Hematopoietic multipotent progenitor cell treated with erythropoietin and hydrocortisone succinate and interleukin-3 and kit ligand, for 6 days (in vitro differentiated cells): ENCODE results near the gene ARPP21.
"Not testable (repeated sequence)": the region's sequence is repeated elsewhere in the genome, so short reads cannot be mapped to it uniquely, and the experiment has no call there.

ENCODE experiments used
- DNase-seq: peaks from one replicate; pipeline ENCODE4 v3.0.0-alpha.2; 2015

The ARPP21 gene

DNA sequence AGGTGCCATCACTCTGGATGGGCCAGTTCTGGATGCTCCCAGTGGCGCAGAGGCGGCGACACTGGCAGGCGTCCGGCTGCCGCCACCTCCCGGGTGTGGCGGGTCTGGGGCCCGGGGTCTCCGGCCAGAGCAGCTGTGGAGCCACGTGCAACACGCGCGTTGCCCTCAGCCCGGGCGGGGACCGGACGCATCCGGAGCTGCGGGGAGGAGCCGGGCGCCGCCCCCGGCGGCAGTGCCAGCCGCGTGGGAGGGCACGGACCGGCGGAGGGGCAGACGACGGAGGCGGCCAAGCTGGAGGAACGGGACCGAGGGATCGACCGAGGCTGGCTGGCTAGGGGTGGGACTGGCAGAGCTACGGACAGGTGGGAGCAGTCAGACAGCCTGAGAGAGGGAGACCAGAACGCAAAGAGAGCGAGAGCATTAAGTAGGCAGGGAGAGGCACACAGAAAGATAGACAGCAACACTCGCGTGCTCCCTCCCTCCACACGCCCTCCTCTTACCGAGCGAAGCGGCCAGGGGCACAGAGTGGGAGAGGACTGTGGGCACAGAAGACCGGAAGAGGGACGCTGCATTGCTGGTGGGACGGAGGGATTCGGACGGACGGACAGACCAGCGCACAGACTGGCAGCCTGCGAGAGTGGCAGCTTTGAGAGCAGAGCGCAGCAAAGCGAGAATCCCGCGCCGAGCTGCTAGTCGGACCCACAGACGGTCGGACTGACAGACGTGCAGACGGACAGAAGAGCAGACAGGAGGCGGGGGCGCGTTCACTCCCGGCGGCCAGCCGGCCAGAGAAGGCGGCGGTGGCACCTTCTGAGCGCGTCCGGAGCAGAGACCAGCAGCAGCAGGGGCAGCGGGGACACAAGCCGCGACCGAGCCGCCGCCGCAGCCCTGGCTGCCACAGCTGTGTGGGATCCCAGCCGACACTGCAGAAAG is at the start of gene ARPP21:
TSS of gene ARPP21 (plus strand) at position 272 of the 933 bp plus-strand sequence. CDS start 42,227 bp downstream, outside the sequence.
- DNase-seq = peak; percentile 60

DNA sequence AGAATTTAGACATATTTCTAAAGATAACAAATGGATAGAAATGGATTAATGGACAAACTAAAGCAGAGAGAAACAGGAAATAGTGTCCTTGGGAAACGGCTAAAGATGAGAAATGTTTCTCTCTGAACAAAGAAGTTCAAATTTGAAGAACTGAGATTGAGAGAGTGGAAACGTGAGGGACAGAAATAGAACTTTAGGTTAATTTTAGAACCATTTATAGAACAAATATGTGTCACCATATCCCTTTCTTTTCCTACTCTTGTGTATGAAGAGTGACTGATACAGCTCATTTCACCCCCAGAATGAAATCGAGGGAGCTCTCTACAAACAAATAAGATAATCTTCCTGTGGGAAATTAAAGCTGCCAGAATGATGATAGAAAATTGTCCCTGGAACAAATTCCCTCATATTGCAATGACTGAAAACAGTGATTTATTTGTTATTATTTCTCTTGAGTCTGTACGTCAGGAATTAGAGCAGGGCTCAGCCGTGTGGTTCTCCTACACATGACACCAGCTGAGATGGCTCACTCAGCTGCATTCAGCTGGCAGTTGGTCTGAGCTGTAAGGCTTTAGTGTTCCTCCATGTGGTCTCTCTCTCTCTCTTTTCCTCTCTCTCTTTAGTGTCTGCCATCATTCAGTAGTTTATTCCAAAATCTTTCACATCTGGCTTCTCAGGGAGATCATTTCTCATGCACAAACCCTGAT is 46.6 kb upstream of the ARPP21 start:
- no peak for DNase-seq

DNA sequence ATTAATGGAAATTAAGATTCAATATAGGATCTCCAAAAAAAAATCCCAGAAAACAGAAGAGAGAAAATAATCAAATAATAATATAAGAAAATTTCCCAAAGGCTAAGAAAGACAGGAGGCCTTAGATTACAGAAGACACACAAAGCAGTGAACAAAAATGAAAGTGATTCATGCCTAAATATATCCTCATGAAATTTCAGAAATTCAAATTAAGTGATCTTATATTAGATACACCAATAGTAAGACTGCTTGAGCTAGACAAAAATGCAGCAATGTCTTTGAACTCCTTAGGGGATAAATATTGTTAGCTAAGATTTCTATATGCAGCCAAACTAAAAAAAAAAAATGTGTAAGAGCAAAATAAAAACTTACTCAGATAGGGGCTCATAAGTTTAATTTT is 44.6 kb upstream of the ARPP21 start:
- DNase-seq = no peak

DNA sequence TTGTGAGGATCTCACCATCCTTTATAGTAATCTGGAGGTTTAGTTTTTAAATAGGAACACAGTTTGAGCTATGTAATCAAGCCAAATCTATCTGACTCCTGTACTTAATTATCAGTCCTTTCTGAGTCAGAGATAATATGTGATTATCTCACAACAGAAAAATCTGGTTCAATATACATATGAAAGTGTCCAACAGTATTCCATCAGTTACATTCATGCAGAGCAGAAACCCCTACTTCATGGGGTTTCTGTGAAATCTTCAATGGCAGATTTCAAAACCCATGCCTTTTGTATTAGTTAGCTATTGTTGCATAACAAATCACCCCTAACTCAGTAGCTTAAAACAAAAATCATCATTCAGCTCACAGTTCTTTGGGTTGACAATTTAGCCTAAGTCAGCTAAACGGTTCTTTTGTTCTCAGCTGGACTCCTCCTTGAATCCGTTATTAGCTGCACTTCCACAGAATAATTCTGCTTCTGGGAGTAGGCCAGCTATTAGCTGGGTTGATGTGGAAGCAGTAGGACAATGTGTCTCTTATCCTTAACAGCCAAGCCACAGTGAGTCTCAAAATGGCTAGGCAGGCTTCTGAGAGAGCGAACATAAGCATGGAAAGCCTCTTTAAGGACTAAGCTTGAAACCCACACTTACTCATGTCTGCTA is 42.9 kb upstream of the ARPP21 start:
- DNase-seq = no peak

DNA sequence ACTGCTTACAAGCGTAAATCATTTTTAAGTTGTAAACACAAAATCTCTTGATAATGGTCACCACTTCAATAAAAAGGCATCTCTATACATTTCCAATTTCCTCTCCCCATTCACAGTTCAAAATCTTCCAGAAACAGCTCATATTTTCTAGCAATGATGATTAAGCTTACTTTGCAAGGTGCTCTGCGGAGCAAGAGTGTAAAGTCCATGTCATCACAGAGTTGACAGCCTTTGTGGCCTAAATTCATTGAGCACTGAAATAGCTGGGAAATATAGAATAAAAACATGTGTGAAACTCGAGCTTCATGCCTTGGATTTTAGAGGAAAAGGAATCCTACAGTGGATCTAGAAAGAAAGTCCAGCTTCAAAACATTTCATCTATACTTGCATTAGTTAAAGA is 41.8 kb upstream of the ARPP21 start:
- DNase-seq = no peak

DNA sequence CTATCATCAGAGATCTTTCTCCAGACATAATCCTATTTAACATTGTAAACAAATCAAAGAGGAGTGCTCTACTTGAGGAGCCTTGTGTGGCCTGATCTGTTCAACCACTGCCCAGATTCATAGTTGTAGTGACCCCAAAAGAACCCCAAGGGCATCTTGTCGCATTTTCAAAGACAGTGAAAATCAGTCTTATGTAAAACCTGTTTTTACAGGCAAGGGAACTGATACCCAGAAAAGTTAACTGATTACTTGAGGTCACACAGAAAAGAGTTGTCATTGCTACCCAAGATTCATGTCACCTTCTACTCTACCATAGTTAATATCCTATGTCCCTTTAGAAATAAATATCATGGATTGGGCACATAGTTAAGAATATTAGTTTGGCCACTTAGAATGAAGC is 40.5 kb upstream of the ARPP21 start:
- DNase-seq = no peak

DNA sequence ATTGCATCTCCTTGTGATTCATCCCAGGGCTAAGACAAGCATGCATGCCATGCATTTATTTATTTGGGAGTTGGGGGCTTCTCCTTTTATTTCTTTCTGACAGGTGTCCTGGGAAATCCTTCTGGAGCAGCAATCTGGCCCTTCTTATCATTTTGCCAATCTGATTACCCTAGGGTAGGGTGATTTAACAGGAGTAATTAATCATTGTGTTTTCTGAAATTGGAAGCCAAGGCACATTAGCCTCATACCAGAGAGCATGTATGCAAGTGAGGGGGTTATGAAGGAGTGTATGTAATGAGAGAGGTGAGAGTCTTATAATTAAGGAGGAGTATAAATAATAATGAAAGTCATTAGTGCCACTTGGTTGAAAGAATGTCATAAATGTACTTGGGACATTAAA is 37.4 kb upstream of the ARPP21 start:
- DNase-seq = no peak

DNA sequence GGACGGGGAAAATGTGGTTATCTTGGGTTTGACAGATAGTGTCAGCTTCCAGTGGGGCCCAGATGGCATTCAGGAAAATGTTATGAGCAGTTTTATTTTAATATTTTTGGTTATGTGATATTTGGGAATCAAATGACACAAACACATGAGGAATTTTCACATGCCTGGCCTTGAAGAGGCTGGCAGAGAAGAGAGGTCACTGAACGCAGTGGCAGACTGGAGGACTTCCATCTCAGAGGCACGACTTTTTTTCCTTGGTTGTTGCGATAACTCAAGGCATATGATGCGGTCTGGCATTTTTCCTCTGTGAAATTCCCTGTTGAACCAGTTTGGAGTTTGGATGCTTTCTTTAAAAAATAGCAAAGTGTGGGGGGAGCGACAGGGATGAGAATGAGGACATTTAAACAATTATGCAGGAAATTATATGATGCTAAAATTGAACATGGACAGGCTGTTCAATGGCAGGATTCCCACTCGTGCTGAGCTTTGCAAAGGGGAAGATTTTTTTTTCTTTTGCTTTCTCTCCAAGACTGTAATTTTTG is 36.9 kb upstream of the ARPP21 start:
- no peak for DNase-seq

DNA sequence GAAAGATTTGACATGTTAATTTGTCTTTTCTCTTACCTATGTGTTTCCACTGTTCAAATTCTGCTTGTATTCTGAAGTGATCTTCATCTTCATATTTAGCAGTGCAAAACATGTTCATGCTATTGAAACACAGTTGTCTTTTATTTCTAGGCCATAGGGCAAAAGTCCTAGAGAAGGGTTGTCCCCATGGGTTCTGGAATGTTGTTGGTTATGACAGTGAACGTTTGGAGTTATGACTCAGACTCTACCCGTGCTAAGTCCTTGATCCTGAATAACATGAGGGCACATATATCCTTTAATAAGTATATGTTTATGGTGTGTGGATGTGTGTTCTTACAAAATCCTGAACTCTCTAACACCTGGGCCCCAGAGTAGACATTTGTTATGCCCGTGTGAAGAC is 23.0 kb upstream of the ARPP21 start:
- DNase-seq = no peak

DNA sequence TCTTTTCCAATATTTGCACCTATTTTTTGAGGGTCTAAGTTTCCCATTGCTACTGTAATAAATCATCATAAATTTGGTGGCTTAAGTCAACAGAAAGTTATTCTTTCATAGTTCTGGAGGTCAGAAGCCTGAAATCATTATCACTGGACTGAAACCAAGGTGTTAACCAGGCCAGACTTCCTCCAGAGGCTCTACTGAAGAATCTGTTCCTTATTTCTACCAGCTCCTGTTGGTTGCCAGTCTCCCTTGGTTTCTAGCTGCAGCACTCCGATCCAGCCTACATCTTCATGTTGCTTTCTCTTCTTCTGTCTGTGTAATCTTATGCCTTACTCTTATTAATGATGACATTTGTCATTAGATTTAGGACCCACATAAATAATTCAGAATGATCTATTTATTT is 22.0 kb upstream of the ARPP21 start:
- no peak for DNase-seq

DNA sequence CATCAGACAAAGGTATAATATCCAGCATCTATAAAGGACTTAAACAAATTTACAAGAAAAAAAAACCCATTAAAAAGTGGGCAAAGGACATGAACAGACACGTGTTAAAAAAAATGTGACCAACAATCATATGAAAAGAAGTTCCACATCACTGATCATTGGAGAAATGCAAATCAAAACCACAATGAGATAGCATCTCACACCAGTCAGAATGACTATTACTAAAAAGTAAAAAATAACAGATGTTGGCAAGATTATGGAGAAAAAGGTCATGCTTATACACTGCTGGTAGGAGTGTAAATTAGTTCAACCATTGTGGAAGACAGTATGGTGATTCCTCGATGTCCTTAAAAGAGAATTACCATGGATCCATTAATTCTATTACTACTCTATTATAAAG is 19.1 kb upstream of the ARPP21 start:
- DNase-seq = not testable (repeated sequence)

DNA sequence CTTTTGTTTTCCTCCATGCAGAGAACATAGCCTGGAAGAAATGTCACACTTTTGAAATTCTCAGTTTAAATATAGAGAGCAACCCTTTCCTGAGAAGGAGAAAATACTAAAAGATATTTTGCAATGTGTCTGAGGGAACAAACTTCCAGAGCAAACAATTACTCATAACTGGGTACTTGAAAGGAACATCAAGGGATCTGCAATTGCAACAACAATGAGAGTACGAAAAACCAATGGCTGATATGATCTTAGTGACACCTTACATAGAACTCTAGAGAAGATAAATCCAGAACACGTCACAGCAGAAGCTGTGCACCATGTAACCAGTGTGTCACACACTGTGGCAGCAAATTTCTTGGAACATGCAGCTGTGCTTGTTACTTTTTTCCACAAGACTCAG is 14.6 kb upstream of the ARPP21 start:
- no peak for DNase-seq

DNA sequence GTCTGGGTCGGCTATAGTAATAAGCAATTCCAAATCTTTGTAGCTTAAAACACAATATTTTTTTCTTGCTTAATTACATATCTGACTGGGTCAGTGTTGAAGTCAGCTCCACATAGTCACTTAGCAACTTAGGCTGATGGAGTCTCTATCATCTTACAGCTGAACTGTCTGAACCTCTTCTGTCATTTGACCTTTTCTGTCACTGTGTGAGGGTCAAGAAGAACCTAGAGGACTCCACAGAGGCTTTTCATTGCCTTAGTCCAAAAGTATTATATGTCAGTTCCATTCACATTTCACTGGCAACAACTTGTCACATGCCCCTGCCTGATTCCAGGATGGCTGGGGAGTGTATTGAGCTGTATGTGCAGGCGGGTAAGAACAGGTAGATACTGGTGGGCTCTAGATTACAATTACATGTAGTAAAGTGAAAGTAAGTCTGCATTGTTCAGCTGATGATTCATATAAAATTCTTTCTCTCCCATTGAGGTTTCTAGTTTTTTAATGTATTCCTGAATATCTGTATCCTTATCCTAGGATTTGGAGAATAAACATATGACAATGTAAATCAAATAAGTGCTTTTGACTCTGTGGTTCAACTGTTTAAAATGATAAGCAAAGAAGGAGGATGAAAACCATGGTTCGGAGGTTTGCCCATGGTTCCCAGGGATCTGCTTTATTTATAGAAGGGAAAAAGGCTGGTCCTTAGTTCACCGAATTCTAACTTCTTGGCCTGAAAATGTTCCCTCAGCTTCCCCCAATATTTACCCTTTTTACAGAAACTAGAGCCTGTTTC is 5.8 kb upstream of the ARPP21 start:
- DNase-seq = no peak

DNA sequence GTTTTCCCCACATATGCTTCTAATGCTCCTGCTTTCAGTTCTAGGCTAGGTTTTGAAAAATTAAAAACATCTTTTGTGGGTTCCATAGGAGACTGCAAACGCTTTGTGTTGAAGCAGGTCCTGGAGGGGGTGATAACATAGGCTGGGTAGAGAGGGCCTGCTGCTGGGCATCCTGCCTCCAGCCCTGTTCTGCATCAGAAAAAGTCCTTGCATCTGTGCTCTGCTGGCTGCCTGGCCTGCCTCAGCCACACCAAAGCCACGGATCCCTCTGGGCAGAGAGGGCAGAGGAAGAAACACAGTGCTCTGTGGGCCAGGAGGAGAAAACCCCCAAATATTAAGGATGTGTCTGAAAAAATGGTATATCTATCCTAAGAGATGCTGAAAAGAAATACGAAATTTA is 3.9 kb upstream of the ARPP21 start:
- no peak for DNase-seq

DNA sequence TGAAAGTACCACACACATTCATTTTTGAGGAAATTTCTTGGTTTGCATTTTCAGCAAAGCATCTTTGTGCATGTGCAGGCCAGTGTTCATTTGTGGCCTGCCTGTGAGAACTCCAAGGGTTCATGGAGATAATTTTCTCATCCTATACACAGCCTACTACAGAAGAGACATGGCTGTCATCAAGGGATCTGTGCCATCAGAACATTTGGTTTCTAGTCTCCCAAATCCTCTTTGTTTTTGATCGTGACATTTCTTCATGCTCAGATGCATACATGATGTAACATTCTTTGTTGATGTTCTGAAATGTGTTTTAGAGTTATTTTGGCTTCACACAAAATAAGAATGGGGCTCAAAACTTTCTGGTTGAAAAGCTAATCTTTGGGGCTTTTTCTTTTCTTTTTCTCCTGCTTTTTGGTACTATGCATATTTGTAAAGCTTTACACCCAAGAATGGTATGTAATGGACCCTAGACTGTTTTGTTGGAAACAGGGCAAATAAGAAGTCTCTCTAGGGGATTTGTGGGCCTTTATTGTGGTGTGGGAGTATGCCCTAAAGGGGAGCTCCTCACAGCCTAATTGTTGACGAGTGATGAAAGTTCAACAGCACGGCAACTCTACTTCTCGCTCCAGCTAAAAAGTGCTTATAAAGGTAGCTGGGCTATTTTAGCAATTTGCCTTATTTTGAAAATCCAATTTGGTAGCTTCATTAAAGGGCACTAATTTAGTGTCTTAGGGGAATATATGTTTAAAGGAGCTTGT is 3.2 kb upstream of the ARPP21 start:
- DNase-seq = no peak

DNA sequence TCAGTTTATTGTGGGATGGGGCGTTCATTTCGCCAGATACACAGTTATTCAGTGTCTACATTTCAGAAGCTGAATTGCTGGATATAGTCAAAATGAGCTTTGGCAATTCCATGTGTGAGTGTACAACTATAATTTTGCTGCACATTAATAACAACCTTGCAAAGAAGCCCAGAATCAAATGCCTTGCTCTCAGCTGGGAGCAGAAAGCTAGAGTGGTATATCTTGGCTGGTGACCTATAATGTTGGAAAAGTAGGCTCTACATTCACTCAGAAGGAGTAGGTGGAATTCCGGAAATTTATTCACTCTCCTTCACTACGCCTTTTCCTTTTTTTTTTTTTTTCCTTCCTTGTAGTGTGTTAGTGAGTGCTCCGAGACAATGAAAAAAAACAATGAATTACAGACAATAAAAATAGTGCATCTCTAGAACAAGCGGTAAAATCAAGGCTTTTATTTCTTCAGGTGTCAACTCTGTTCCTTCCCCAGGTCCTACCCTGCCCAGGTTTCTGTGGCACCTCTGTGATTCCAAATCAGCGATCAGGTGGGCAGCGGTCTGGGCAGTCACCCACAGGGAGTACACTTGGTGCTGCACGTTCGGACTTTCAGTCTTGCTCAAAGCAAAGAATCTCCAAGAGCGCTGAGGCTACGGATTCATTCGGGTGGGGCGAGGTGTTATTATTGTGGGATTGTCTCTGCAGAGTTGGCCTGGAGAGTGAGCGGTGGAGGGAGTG is 910 bp upstream of the ARPP21 start:
- no peak for DNase-seq

DNA sequence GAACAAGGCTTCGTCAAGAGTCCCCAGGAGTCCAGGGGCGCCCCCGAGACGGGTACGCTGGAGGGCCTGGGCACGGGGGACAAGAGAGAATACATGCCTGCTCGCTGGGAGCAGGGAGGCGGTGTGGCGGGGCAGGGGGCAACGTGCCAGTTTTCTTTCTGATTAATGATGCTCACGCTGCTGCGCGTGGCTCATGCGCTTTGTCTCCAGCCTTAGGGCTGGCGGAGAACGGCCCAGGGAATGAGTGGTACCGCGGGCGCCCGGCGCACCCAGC is 408 bp upstream of the ARPP21 start:
- no peak for DNase-seq

DNA sequence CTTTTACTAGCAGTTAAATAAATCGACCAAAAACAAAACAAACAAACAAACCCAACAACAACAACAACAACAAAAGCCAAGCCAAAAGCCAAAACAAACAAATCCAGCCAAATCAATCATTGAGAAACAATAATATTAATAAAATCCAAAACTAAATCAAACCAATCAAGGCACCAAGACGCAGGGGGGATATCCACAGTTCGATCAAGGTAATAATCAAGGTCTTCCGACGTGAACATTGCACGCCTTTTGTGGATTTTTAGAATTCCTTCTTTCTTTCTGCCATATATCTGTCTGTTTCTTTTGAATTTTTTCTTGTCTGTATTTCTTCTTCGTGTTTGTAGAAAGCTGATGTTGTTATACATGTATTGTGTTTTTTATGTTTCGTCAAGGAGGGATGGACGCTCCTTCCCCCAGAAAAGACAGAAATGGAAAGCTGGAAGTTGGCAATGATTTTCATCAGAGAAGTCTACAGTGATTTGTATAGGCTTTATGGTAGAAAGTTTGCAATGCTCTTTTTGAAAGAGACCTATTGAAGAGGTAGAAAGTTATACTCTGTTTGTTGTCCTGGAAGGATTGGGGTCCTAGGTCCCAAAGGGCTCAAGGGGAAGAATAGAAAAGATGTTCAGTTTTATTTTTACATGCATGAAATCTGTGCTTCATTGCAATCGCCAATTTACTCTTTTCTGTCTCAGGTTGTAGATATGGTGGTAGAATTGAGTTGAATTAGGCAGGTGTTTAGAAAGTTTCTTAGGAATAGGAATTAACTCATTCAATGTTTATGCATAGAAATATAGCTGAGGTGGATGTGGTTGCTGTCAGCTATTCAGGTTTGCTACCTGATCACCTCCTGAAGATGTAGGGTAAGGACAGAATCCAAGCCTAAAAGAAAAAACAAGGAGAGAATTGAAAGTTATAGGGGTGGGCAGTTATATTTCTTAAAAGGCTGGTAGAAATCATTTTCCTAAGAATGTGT is 1.2 kb downstream of the ARPP21 start:
- no peak for DNase-seq

DNA sequence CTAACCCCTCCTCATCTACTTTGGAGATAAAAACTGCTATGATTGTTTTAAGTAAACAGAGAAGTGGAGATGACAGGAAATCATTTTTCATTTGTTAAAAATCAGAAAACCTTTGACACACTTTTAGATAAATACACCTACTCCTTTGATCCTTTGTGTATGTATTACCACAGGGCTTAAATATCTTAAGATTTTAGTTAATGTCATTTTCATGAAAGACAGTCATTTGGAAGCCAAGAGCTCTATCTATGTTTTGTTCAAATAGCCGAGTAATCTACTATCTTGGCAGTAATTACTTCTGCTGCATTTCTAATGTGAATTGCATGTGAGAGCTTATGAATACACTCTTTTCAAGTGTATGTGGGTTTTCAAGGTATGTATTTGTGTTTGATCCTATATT is 2.0 kb downstream of the ARPP21 start:
- no peak for DNase-seq

DNA sequence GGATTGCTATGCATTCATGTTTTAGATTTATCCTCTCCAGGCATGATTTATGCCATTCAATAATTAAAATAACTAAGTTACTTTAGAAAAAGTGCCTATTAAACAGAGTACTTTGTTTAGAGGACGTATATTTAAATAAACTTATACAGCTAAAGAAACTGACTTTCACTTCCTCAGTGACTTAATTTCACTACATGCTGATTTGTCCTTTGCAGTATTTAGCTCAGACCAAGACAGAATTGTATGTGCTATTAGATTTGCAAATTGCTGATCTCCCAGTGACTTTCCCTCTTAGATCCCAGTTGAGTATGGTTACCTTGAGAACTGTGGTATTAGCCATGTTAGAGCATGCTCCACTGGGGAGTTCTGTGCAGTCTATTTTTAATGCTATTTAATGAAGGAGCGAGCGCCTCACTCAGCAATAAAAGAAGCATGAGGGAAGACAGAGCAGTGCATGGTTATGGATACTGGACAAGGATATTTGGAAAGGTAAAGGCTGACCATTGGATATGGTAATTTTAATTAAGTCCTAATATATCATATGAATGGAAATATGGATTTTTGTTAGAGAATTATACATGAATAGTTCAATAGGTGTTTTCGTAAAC is 2.7 kb downstream of the ARPP21 start:
- no peak for DNase-seq
